GM13976 (cell line): ENCODE measurements around the gene NOTCH2.

Experiments used
- DNase-seq: peaks from one replicate; pipeline ENCODE4 v3.0.0; 2012; ENCODE audit warnings: low spot score
- in situ Hi-C: fragments of 300-500 bp; cut with MboI; formaldehyde crosslinking; loops from one replicate; pipeline ENCODE4 v1.12.0; 2022; ENCODE audit warnings: low sequenced_read_pairs, mixed read lengths, inconsistent platforms; ENCODE audit not compliant: unreplicated experiment
- TF ChIP-seq, protein P1 (sequence below): IDR thresholded peaks from 2 replicates; pipeline ENCODE4 v1.5.1; 2012; ENCODE audit warnings: borderline replicate concordance, mild to moderate bottlenecking; ENCODE audit not compliant: insufficient read depth; ENCODE audit errors: extremely low read depth, missing control alignments, control extremely low read depth

Gene NOTCH2

DNA sequence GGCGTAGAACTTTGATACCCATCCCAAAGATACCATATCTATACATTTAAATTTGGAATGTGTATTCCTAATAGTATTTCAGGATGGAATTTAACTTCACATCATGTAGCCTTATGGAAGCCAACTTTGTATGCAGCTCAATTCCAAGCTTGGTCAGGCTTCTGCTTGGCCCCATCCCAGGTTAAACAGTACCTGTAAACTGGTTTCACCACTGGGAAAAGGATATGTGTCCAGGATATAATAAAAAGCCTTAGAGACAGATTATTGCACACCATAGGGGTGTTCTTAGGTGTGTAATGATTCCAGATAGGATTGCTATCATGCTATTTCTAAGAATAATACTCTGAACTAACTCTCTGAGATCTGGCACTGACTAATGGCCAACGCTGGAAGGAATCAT lies 201.3 kb downstream of the NOTCH2 start:
- TF ChIP-seq, protein P1, sequence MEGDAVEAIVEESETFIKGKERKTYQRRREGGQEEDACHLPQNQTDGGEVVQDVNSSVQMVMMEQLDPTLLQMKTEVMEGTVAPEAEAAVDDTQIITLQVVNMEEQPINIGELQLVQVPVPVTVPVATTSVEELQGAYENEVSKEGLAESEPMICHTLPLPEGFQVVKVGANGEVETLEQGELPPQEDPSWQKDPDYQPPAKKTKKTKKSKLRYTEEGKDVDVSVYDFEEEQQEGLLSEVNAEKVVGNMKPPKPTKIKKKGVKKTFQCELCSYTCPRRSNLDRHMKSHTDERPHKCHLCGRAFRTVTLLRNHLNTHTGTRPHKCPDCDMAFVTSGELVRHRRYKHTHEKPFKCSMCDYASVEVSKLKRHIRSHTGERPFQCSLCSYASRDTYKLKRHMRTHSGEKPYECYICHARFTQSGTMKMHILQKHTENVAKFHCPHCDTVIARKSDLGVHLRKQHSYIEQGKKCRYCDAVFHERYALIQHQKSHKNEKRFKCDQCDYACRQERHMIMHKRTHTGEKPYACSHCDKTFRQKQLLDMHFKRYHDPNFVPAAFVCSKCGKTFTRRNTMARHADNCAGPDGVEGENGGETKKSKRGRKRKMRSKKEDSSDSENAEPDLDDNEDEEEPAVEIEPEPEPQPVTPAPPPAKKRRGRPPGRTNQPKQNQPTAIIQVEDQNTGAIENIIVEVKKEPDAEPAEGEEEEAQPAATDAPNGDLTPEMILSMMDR = no peak
- in situ Hi-C loops = no loop called here

DNA sequence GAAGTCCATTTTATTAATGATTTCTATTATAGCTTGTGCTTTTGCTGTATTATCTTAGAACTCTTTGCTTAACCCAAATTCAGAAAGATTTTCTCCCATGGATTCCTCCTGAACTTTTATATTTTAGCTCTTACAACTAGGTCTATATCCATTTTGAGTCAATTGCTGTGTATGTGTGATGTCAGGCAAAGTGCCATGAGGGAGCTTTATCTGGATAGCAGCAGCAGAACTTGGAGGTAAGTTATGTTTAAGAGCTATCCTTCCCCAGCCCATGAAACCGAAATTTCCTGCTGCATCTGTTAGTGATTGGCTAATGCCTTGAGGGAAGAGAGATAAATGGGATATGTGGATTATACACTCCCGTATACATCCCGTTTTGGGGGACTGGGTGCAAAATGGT lies 203.0 kb downstream of the NOTCH2 start:
- no peak for DNase-seq
- in situ Hi-C loops = no loop called here
- TF ChIP-seq, protein P1 = no peak

More for the DNA sequence above, 201.3 kb downstream of the NOTCH2 start:
- DNase-seq = no peak

DNA sequence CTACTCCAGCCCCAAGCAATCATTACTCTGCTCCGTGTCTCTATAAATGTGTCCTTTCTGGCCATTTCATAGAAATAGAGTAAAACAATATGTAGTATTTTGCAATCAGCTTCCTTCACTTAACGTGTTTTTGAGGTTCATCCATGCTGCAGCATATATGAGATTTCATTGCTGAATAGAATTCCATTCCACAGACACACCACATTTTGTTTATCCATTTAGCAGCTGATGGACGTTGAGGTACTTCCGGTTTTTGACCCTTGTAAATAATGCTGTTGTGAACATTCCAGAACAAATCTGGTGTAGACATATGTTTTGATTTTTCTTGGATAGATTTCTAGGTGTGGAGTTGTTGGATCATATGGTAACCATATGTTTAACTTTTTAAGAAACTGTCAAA lies 203.8 kb downstream of the NOTCH2 start:
- TF ChIP-seq, protein P1 = no peak
- DNase-seq = no peak
- in situ Hi-C loops = no loop called here

DNA sequence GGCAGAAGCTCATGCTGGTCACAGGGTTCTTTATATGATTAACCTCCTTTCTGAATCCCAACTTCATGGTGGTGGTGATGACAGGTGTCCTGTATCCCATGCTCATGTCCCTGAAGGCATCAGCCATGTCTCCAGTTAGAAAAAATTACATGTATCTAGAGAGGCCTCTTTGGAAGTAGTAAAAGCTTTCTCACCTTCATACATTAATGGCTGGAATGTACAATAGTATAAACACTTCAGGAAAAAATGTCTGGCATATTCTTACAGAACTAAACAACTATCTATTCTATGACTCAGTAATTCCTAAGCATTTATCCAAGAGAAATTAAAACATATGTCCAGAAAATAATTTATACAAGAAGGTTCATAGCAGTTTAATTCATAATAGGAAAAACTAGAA lies 207.2 kb downstream of the NOTCH2 start:
- in situ Hi-C loops = no loop called here
- DNase-seq = no peak
- TF ChIP-seq, protein P1 = no peak
